Activated naive CD8-positive, alpha-beta T cell treated with anti-CD3 and anti-CD28 coated beads, Interleukin-2, amount 50 U/mL, for 16 hours (primary cell): Measurements from ENCODE around the gene OPN1MW2.
"Not testable (repeated sequence)": the region's sequence is repeated elsewhere in the genome, so short reads cannot be mapped to it uniquely, and the experiment has no call there.

ENCODE experiments used
- DNase-seq: peaks from one replicate; pipeline ENCODE4 v3.0.0-alpha.2; 2020; ENCODE audit warnings: low read depth, low spot score

Gene OPN1MW2

GRCh38 chrX:154219456-154219855, at the start of gene OPN1MW2:
TSS of gene OPN1MW2 (plus strand) at chrX:154219756. CDS start at chrX:154219816, 60 bp downstream.
- not testable (repeated sequence) for DNase-seq

GRCh38 chrX:154172535-154172943, 47.0 kb upstream of the OPN1MW2 start:
- not testable (repeated sequence) for DNase-seq

GRCh38 chrX:154174356-154174755, 45.2 kb upstream of the OPN1MW2 start:
- DNase-seq, result not testable (repeated sequence)

GRCh38 chrX:154182296-154182695, 37.3 kb upstream of the OPN1MW2 start, which contains the start of gene OPN1MW:
TSS of gene OPN1MW (plus strand) at chrX:154182596. CDS start at chrX:154182678, 82 bp downstream.
- not testable (repeated sequence) for DNase-seq

- not testable (repeated sequence) for DNase-seq
Observed at GRCh38 chrX:154183794-154184193, 35.8 kb upstream of the OPN1MW2 start.

GRCh38 chrX:154192846-154193245, 26.7 kb upstream of the OPN1MW2 start:
- DNase-seq, result not testable (repeated sequence)

- DNase-seq, result not testable (repeated sequence)
Observed at GRCh38 chrX:154194316-154194715, 25.2 kb upstream of the OPN1MW2 start.

GRCh38 chrX:154196466-154196865, 23.1 kb upstream of the OPN1MW2 start:
- not testable (repeated sequence) for DNase-seq

- DNase-seq, result not testable (repeated sequence)
Observed at GRCh38 chrX:154209670-154210418, 9.7 kb upstream of the OPN1MW2 start.

- not testable (repeated sequence) for DNase-seq
Observed at GRCh38 chrX:154211057-154211456, 8.5 kb upstream of the OPN1MW2 start.

- DNase-seq, result not testable (repeated sequence)
Observed at GRCh38 chrX:154211499-154211898, 8.1 kb upstream of the OPN1MW2 start.

- not testable (repeated sequence) for DNase-seq
Observed at GRCh38 chrX:154225292-154225691, 5.7 kb downstream of the OPN1MW2 start.

GRCh38 chrX:154226706-154227105, 7.2 kb downstream of the OPN1MW2 start:
- DNase-seq, result not testable (repeated sequence)

GRCh38 chrX:154231443-154231842, 11.9 kb downstream of the OPN1MW2 start:
- not testable (repeated sequence) for DNase-seq

GRCh38 chrX:154233620-154234019, 14.1 kb downstream of the OPN1MW2 start:
- not testable (repeated sequence) for DNase-seq

GRCh38 chrX:154238939-154239559, 19.5 kb downstream of the OPN1MW2 start:
- DNase-seq, result not testable (repeated sequence)

- not testable (repeated sequence) for DNase-seq
Observed at GRCh38 chrX:154239982-154240503, 20.5 kb downstream of the OPN1MW2 start.

- DNase-seq, result not testable (repeated sequence)
Observed at GRCh38 chrX:154247377-154248045, 28.0 kb downstream of the OPN1MW2 start.

- not testable (repeated sequence) for DNase-seq
Observed at GRCh38 chrX:154248076-154248475, 28.5 kb downstream of the OPN1MW2 start.

GRCh38 chrX:154257282-154257681, 37.7 kb downstream of the OPN1MW2 start, which contains the start of gene OPN1MW3:
TSS of gene OPN1MW3 (plus strand) at chrX:154257582. CDS start at chrX:154257620, 38 bp downstream.
- DNase-seq, result not testable (repeated sequence)

- DNase-seq, result not testable (repeated sequence)
Observed at GRCh38 chrX:154258711-154259110, 39.2 kb downstream of the OPN1MW2 start.

GRCh38 chrX:154263072-154263471, 43.5 kb downstream of the OPN1MW2 start:
- not testable (repeated sequence) for DNase-seq
